Measurements from ENCODE around the gene TBC1D22A. TPM values are rescaled to one million over a fixed set of nuclear protein-coding genes. Genes with fewer than 3 reads are reported as not detected.

TBC1D22A gene
- total and polyA plus RNA-seq, 2 donors (not counting 3 experiments of a cell fraction or from before 2014, with no cell fraction given), result 26.1 to 32.4 TPM

DNA sequence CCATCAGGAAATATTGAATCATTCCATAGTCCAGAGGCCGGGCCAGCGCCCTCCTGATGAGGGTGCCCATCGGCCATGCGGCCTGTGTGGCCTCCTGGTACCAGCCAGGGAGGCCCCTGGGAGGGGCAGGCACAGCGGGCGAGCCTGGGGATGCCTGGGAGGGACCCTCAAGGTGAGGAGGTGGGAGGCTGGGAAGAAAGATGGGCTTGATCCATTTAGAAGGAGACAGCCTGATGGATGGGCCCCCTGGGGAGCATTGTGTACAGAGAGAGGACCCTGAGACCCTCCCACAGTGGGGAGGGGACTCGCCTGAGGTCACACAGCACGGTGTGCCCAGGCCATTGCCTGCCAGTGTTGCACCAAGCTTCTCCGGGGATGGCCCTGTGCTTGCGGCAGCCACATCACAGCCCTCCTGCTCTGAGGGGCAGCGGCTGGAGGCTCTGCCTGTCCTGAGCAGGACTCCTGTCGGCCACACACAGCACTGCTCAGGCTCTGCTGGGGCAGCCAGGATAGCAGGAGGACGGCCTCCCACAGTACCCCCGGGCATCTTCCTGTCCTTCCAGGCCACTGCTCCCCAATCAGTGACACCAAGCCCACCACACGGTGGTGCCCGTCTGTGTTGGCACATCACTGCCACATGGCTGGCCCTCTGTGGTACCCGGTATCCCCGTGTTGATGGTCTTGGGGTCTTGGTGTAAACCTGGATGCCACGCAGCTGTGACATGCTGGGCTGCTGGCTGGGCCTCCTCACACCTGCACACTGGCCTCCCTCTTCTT is 290.0 kb downstream of the TBC1D22A start:
- TF ChIP-seq JUN (IDR thresholded peaks at IDR 0.05; ENCODE audit: borderline replicate concordance, insufficient read depth, insufficient read length, low read depth) (no peak), EZH2 (IDR thresholded peaks at IDR 0.05; ENCODE audit: borderline replicate concordance, low read depth, low read length, severe bottlenecking) (no peak)
- peaks cover 3% of the 10 kb centered on the region for H3K4me1 ChIP-seq (ENCODE audit: control insufficient read depth, extremely low read depth, insufficient read depth, low read length)
- H4K20me1 ChIP-seq (replicated peaks; ENCODE audit: control insufficient read depth, extremely low read depth, insufficient read depth, low read length), result no peaks in the 10 kb centered on the region
- H3K27ac ChIP-seq (ENCODE audit: insufficient read depth, low read depth, low read length), result no peak overlapping the region
- no peak overlapping the region for H3K4me3 ChIP-seq (replicated peaks in 1 of 3; ENCODE audit: insufficient read depth in 1 of 3, low read depth in 1 of 3, low read length in 3 of 3)
- H3K9ac ChIP-seq (replicated peaks; ENCODE audit: extremely low read depth, insufficient read depth, low read length), result no peak overlapping the region
- dilution Hi-C loops (cut with MboI; ENCODE audit: extremely low pct_ligation_motif_present, low sequenced_read_pairs) (no loop called here), intact Hi-C loops (cut with micrococcal nuclease) (no loop called here)
- H3K27me3 ChIP-seq (ENCODE audit: control insufficient read depth in 2 of 2, insufficient read depth in 2 of 2, low read length in 2 of 2), result no peaks in the 10 kb centered on the region
- FAIRE-seq (no peak), DNase-seq (ENCODE audit: low read depth, low spot score) (no peak)
- no peaks in the 10 kb centered on the region for H3K9me3 ChIP-seq (replicated peaks; ENCODE audit: control insufficient read depth, insufficient read depth, low read length)
- no TSS peak for BruUV-seq (replicated peaks)
- ChIA-PET POLR2A (no interaction called here), CTCF (interaction anchor here (1.6 kb wide), 1 partner anchor 254 kb away, joined by 3 read pairs; no protein-coding TSS in a partner anchor)
- no peaks in the 10 kb centered on the region for H3K9me1 ChIP-seq (replicated peaks; ENCODE audit: control insufficient read depth, extremely low read depth, insufficient read depth, low read length)
- H2AFZ ChIP-seq (ENCODE audit: low read depth, low read length), result no peak overlapping the region
- H3K36me3 ChIP-seq (ENCODE audit: control insufficient read depth in 2 of 2, extremely low read depth in 1 of 2, insufficient read depth in 2 of 2, low read length in 2 of 2), result peaks cover 0 to 2% of the 10 kb centered on the region in 2 experiments
- H3K79me2 ChIP-seq (ENCODE audit: control insufficient read depth, insufficient read depth, low read length), result no peaks in the 10 kb centered on the region
- no peak overlapping the region for H3K4me2 ChIP-seq (ENCODE audit: insufficient read depth, low read length)

- no peak overlapping the region for H3K4me2 ChIP-seq (ENCODE audit: insufficient read depth, low read length)
- H3K9me1 ChIP-seq (replicated peaks; ENCODE audit: control insufficient read depth, extremely low read depth, insufficient read depth, low read length), result no peaks in the 10 kb centered on the region
- FAIRE-seq, result no peak
- no peaks in the 10 kb centered on the region for H3K9me3 ChIP-seq (replicated peaks; ENCODE audit: control insufficient read depth, insufficient read depth, low read length)
- H3K36me3 ChIP-seq (ENCODE audit: control insufficient read depth in 2 of 2, extremely low read depth in 1 of 2, insufficient read depth in 2 of 2, low read length in 2 of 2), result peaks cover 0 to 2% of the 10 kb centered on the region in 2 experiments
- no peak overlapping the region for H3K9ac ChIP-seq (replicated peaks; ENCODE audit: extremely low read depth, insufficient read depth, low read length)
- no peak for DNase-seq (ENCODE audit: low read depth, low spot score)
- ChIA-PET POLR2A (no interaction called here), CTCF (interaction anchor here (1.0 to 1.6 kb wide), 3 partner anchors 19 to 254 kb away, joined by 3 to 4 read pairs (median 3); no protein-coding TSS in a partner anchor)
- peaks cover 3% of the 10 kb centered on the region for H3K4me1 ChIP-seq (ENCODE audit: control insufficient read depth, extremely low read depth, insufficient read depth, low read length)
- no TSS peak for BruUV-seq (replicated peaks)
- TF ChIP-seq EZH2 (IDR thresholded peaks at IDR 0.05; ENCODE audit: borderline replicate concordance, low read depth, low read length, severe bottlenecking) (no peak), FOS (IDR thresholded peaks at IDR 0.05; ENCODE audit: borderline replicate concordance, insufficient read depth, low read length) (no peak), GATA2 (IDR thresholded peaks at IDR 0.05; ENCODE audit: insufficient read depth, insufficient read length, low read depth, low read length) (no peak), JUN (IDR thresholded peaks at IDR 0.05; ENCODE audit: borderline replicate concordance, insufficient read depth, insufficient read length, low read depth) (no peak), CTCF (IDR thresholded peaks at IDR 0.05; ENCODE audit: extremely low read depth in 1 of 2, insufficient read depth in 1 of 2, low read depth in 1 of 2, low read length in 2 of 2) (no peak), MYC (IDR thresholded peaks at IDR 0.05; ENCODE audit: low read depth, low read length) (no peak), POLR2A (IDR thresholded peaks at IDR 0.05; ENCODE audit: low read depth, low read length) (no peak), POLR2AphosphoS5 (IDR thresholded peaks at IDR 0.05; ENCODE audit: insufficient read depth, low read depth, low read length) (no peak)
- TF ChIP-seq, protein P1, sequence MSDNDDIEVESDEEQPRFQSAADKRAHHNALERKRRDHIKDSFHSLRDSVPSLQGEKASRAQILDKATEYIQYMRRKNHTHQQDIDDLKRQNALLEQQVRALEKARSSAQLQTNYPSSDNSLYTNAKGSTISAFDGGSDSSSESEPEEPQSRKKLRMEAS (IDR thresholded peaks at IDR 0.05; ENCODE audit: insufficient read depth, insufficient read length), result no peak
- H4K20me1 ChIP-seq (replicated peaks; ENCODE audit: control insufficient read depth, extremely low read depth, insufficient read depth, low read length), result no peaks in the 10 kb centered on the region
- intact Hi-C loops (cut with micrococcal nuclease) (no loop called here), dilution Hi-C loops (cut with MboI; ENCODE audit: extremely low pct_ligation_motif_present, low sequenced_read_pairs) (no loop called here)
- H2AFZ ChIP-seq (ENCODE audit: low read depth, low read length), result no peak overlapping the region
- H3K4me3 ChIP-seq (replicated peaks in 1 of 3; ENCODE audit: insufficient read depth in 1 of 3, low read depth in 1 of 3, low read length in 3 of 3), result no peak overlapping the region
- no peaks in the 10 kb centered on the region for H3K79me2 ChIP-seq (ENCODE audit: control insufficient read depth, insufficient read depth, low read length)
- H3K27ac ChIP-seq (ENCODE audit: insufficient read depth, low read depth, low read length), result no peak overlapping the region
- no peaks in the 10 kb centered on the region for H3K27me3 ChIP-seq (ENCODE audit: control insufficient read depth in 2 of 2, insufficient read depth in 2 of 2, low read length in 2 of 2)
These were observed 290.7 kb downstream of the TBC1D22A start for GRCh38 chr22:47053013-47053725.
